Uterine smooth muscle cell (primary cell): ENCODE data around the gene CTAGE1. TPM values are rescaled to one million over a fixed set of nuclear protein-coding genes. Genes with fewer than 3 reads are reported as not detected.

Source experiments
- total RNA-seq: library from RNA; depleted of rRNA; stranded (reverse); fragments of >200 nt; gene quantifications from 2 replicates; pipeline ENCODE4 v1.2.3, GENCODE V29; 2014

Gene CTAGE1, protein sequence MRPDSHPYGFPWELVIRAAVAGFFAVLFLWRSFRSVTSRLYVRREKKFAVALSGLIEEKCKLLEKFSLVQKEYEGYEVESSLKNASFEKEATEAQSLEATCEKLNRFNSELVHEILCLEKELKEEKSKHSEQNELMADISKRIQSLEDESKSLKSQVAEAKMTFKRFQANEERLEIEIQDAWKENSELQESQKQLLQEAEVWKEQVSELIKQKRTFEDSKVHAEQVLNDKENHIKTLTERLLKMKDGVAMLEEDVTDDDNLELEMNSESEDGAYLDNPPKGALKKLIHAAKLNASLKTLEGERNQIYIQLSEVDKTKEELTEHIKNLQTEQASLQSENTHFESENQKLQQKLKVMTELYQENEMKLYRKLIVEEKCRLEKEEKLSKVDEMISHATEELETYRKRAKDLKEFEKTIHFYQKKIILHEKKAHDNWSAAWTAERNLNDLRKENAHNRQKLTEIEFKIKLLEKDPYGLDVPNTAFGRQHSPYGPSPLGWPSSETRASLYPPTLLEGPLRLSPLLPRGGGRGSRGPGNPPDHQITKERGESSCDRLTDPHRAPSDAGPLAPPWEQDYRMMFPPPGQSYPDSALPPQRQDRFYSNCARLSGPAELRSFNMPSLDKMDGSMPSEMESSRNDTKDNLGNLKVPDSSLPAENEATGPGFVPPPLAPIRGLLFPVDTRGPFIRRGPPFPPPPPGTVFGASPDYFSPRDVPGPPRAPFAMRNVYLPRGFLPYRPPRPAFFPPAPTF
- not detected in 2 replicates for total RNA-seq

GRCh38 chr18:22417496-22418188, at the start of gene CTAGE1:
Gene CTAGE1 (minus strand): TSS chr18:22417915. CDS start chr18:22417811, 104 bp downstream.

Other genes with a start within 250 kb of the CTAGE1 start
- 5.5 and 15.2 TPM in 2 replicates for gene GATA6, start 248.3 kb downstream of the CTAGE1 start, total RNA-seq